Neural crest cell (in vitro differentiated cells): ENCODE results near the gene RXFP4. TPM values are rescaled to one million over a fixed set of nuclear protein-coding genes. Genes with fewer than 3 reads are reported as not detected.
A peak's percentile ranks its signal among the peaks of the same experiment; 100 is the strongest.

Experiments used
- DNase-seq: peaks from one replicate; pipeline ENCODE4 v3.0.0; 2021; ENCODE audit warnings: low read depth, mixed read lengths, low spot score
- H3K27ac Mint-ChIP-seq: one replicate; pipeline ENCODE4 v1.8.0; 2021; ENCODE audit warnings: mild to moderate bottlenecking, mixed read lengths; ENCODE audit not compliant: unreplicated experiment
- H3K27me3 Mint-ChIP-seq: 2 replicates; pipeline ENCODE4 v1.8.0; 2021; ENCODE audit warnings: low read depth, mild to moderate bottlenecking, mixed read lengths
- H3K36me3 Mint-ChIP-seq: 2 replicates; pipeline ENCODE4 v1.8.0; 2021; ENCODE audit warnings: low read depth, mild to moderate bottlenecking, mixed read lengths
- H3K4me1 Mint-ChIP-seq: 2 replicates; pipeline ENCODE4 v1.8.0; 2021; ENCODE audit warnings: mixed read lengths
- H3K4me3 Mint-ChIP-seq: one replicate; pipeline ENCODE4 v1.8.0; 2021; ENCODE audit warnings: mild to moderate bottlenecking, mixed read lengths
- H3K9me3 Mint-ChIP-seq: 2 replicates; pipeline ENCODE4 v1.8.0; 2021; ENCODE audit warnings: mixed read lengths
- CTCF ChIP-seq: fragments of 200-600 bp; sonication (generic); conservative IDR thresholded peaks from 2 replicates; pipeline ENCODE4 v1.5.0; 2021; ENCODE audit warnings: antibody characterized with exemption, mild to moderate bottlenecking
- total RNA-seq: library from RNA; stranded (reverse); gene quantifications from 2 replicates; pipeline ENCODE4 v1.2.1, GENCODE V29; 2021

Gene RXFP4
- total RNA-seq, 1 donor from 2014 or later: not detected

- DNase-seq: no peak
- peaks cover 31% of the 10 kb centered on the region for H3K4me1 Mint-ChIP-seq
- no peaks in the 10 kb centered on the region for H3K27me3 Mint-ChIP-seq
- TF ChIP-seq CTCF: no peak
- no peaks in the 10 kb centered on the region for H3K36me3 Mint-ChIP-seq
- H3K9me3 Mint-ChIP-seq: no peaks in the 10 kb centered on the region
- peak overlapping the region; percentile 70 for H3K4me3 Mint-ChIP-seq
- peak overlapping the region; percentile 91 for H3K27ac Mint-ChIP-seq
Measured at GRCh38 chr1:155940482-155940992, 901 bp upstream of the RXFP4 start.

DNA sequence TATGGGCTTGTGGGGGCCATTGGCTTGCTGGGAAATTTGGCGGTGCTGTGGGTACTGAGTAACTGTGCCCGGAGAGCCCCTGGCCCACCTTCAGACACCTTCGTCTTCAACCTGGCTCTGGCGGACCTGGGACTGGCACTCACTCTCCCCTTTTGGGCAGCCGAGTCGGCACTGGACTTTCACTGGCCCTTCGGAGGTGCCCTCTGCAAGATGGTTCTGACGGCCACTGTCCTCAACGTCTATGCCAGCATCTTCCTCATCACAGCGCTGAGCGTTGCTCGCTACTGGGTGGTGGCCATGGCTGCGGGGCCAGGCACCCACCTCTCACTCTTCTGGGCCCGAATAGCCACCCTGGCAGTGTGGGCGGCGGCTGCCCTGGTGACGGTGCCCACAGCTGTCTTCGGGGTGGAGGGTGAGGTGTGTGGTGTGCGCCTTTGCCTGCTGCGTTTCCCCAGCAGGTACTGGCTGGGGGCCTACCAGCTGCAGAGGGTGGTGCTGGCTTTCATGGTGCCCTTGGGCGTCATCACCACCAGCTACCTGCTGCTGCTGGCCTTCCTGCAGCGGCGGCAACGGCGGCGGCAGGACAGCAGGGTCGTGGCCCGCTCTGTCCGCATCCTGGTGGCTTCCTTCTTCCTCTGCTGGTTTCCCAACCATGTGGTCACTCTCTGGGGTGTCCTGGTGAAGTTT, 550 bp downstream of the RXFP4 start:
- Mint-ChIP-seq H3K4me3 (peak overlapping the region; percentile 5), H3K27ac (no peak overlapping the region)
- no peak for DNase-seq

DNA sequence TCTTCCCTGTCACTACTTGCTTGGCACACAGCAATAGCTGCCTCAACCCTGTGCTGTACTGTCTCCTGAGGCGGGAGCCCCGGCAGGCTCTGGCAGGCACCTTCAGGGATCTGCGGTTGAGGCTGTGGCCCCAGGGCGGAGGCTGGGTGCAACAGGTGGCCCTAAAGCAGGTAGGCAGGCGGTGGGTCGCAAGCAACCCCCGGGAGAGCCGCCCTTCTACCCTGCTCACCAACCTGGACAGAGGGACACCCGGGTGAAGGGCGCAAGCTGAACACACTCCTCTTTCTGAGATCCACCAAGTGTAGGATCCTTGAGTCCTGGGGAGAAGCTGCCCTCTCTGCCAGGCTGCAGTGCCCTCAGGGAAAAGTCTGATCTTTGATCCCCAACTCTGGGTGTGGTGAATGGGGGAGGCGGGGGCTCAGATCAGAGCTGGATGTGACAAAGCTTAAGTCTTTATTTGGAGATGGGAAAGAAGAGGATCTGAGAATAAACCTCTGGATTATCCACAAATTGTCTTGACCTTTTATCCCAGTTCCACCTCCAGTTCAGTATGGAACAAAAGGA, 1.2 kb downstream of the RXFP4 start:
- H3K27ac Mint-ChIP-seq: no peak overlapping the region

More for the DNA sequence above, 550 bp downstream of the RXFP4 start:
- peaks cover 31% of the 10 kb centered on the region for H3K4me1 Mint-ChIP-seq
- no peak for TF ChIP-seq CTCF
- H3K9me3 Mint-ChIP-seq: no peaks in the 10 kb centered on the region
- no peaks in the 10 kb centered on the region for H3K36me3 Mint-ChIP-seq
- no peaks in the 10 kb centered on the region for H3K27me3 Mint-ChIP-seq

DNA sequence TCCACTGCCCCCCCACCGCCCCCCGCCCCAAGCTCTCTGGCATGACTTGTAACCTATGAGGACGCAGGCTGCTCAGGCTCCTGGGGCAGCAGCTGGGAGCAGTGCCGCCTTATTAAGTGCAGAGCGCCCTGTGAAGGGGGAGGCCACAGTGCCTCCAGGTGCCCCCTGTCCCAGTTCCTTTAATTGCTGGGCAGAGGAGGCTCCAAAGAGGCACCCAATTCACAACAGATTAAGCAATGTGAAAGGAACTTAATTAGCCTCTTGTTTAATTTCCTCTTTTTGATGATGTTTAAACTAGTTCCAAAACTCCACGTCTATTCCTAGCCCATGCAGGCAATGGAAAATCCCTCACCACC, 3.0 kb downstream of the RXFP4 start:
- Mint-ChIP-seq H3K4me1 (peaks cover 25% of the 10 kb centered on the region), H3K36me3 (no peaks in the 10 kb centered on the region), H3K27me3 (no peaks in the 10 kb centered on the region), H3K4me3 (no peak overlapping the region), H3K9me3 (no peaks in the 10 kb centered on the region), H3K27ac (no peak overlapping the region)
- DNase-seq: no peak
- no peak for TF ChIP-seq CTCF

More for the DNA sequence above, 1.2 kb downstream of the RXFP4 start:
- H3K9me3 Mint-ChIP-seq: no peaks in the 10 kb centered on the region
- TF ChIP-seq CTCF: no peak
- no peak for DNase-seq
- no peaks in the 10 kb centered on the region for H3K27me3 Mint-ChIP-seq
- H3K36me3 Mint-ChIP-seq: no peaks in the 10 kb centered on the region
- H3K4me3 Mint-ChIP-seq: peak overlapping the region; percentile 23
- peaks cover 31% of the 10 kb centered on the region for H3K4me1 Mint-ChIP-seq

DNA sequence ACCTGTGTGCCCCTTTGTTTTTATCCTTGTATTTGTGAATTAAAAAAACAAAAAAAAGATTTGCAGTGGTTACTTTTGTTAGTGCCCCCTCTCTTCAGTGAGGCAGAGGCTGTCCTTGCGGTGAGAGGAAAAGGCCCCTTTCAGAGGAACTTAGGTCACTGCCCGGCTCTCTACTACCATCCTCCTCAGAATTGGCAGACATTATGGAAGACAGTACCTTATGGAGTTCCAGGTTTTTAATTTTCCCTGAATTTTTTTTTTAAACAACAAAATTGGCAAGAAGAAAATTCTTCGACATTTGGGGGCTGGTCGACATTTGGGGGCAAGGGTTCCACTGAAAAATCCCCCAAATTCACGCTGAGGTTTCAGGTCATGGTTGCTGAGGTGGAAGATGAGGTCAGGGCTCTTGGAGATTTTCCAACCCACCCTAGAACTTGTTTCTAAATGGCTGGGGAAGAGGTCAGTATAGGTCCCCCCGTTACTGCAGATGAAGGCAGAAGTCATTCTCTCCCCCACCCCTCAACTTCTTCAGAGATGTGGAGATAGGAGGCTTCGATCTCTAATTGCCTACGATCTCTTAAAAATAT, 5.3 kb downstream of the RXFP4 start:
- no peak for TF ChIP-seq CTCF
- Mint-ChIP-seq H3K36me3 (peaks cover 5% of the 10 kb centered on the region), H3K27me3 (no peaks in the 10 kb centered on the region), H3K27ac (no peak overlapping the region), H3K4me1 (peaks cover 14% of the 10 kb centered on the region), H3K9me3 (no peaks in the 10 kb centered on the region), H3K4me3 (no peak overlapping the region)
- no peak for DNase-seq
